ENCODE measurements around the gene TNC. TPM values are rescaled to one million over a fixed set of nuclear protein-coding genes. Genes with fewer than 3 reads are reported as not detected.

Gene TNC
- total and polyA plus RNA-seq, 2 of the 4 experiments (the other 2 are of a cell fraction): 192 to 253 TPM

- peak; percentile 44; the same call in 1 of the 2 replicates for TF ChIP-seq MXI1 (IDR thresholded peaks at IDR 0.05; ENCODE audit: borderline replicate concordance, low read depth, low read length)
Measured at GRCh38 chr9:115118879-115119218, 892 bp upstream of the TNC start (continued).

GRCh38 chr9:115116421-115117284 lies 1.3 kb downstream of the TNC start:
- peak overlapping the region; percentile 53 for H2BK20ac ChIP-seq (ENCODE audit: low read depth, low read length)
- H4K20me1 ChIP-seq (ENCODE audit: insufficient read depth, low read length): peaks cover 2% of the 10 kb centered on the region; the same call in 1 of the 2 replicates
- H3K9ac ChIP-seq (ENCODE audit: low read depth, low read length): peak overlapping the region; percentile 95
- H3K23ac ChIP-seq (ENCODE audit: low read depth, low read length): peak overlapping the region; percentile 89
- H3K27me3 ChIP-seq (ENCODE audit: control insufficient read depth, insufficient read depth, low read length): no peaks in the 10 kb centered on the region; the same call in 1 of the 2 replicates
- H3K4ac ChIP-seq (ENCODE audit: low read depth, low read length): peak overlapping the region; percentile 85
- ChIA-PET CTCF (no interaction called here), POLR2A (ENCODE audit: unreplicated experiment) (interaction anchor here (0.7 kb wide), 1 partner anchor 188 kb away, joined by 3 read pairs; no protein-coding TSS in a partner anchor)
- peak overlapping the region; percentile 14 for H2AK5ac ChIP-seq (ENCODE audit: low read depth, low read length)
- peak overlapping the region; percentile 88 for H4K91ac ChIP-seq (ENCODE audit: insufficient read depth, low read depth, low read length)
- peak overlapping the region; percentile 67 for H3K56ac ChIP-seq (ENCODE audit: extremely low read depth, insufficient read depth, low read length)
- H4K8ac ChIP-seq (ENCODE audit: low read depth in 2 of 2, low read length in 2 of 2): peak overlapping the region; percentile 66 to 75
- peak overlapping the region; percentile 83 for H3K4me2 ChIP-seq (ENCODE audit: low read depth, low read length)
- TF ChIP-seq CEBPB (IDR thresholded peaks at IDR 0.05; ENCODE audit: low read depth, low read length) (no peak), NFE2L2 (IDR thresholded peaks at IDR 0.05; ENCODE audit: low read depth, low read length) (no peak), POLR2A (IDR thresholded peaks at IDR 0.05; ENCODE audit: low read depth, low read length) (peak; percentile 4), RCOR1 (IDR thresholded peaks at IDR 0.05; ENCODE audit: insufficient replicate concordance, low read length) (peak; percentile 55)
- H3K9me1 ChIP-seq (ENCODE audit: insufficient read depth, low read length): peaks cover 9% of the 10 kb centered on the region; the same call in 1 of the 2 replicates
- peak overlapping the region; percentile 95 for H3K14ac ChIP-seq (replicated peaks; ENCODE audit: low read depth, low read length)
- ATAC-seq (ENCODE audit: low read depth) (no peak), DNase-seq (no peak)
- intact Hi-C loops (cut with micrococcal nuclease): loop anchor here (1.0 to 5.0 kb wide), 2 partner anchors 41 to 251 kb away; no protein-coding TSS in a partner anchor
- peak overlapping the region; percentile 69 for H2AK9ac ChIP-seq (replicated peaks; ENCODE audit: low read depth, low read length, poor library complexity)
- TSS peak; percentile 58 for BruUV-seq (replicated peaks)
- dilution Hi-C loops (cut with HindIII; ENCODE audit: low sequenced_read_pairs, unreplicated experiment): no loop called here
- H2BK5ac ChIP-seq (ENCODE audit: low read depth, low read length, poor library complexity, severe bottlenecking): peak overlapping the region; percentile 91
- 7% methylated on average over 2 of the region's 8 CpGs; no CpG with 5 or more reads in 1 of the 2 experiments for WGBS, 2 experiments (ENCODE audit: extremely low coverage in 2 of 2, insufficient read length in 1 of 2)
- peaks cover 14% of the 10 kb centered on the region for H3K4me1 ChIP-seq (ENCODE audit: control insufficient read depth, insufficient read depth, low read length)
- peak overlapping the region; percentile 87 for H2BK15ac ChIP-seq (ENCODE audit: low read depth, low read length)
- peak overlapping the region; percentile 94 for H4K5ac ChIP-seq (ENCODE audit: low read depth, low read length)
- peaks cover 44 to 47% of the 10 kb centered on the region in 2 experiments for H3K79me1 ChIP-seq (ENCODE audit: low read depth in 1 of 2, low read length in 2 of 2)
- H3K4me3 ChIP-seq (ENCODE audit: insufficient read depth, low read depth, low read length): peak overlapping the region; percentile 84
- in situ Hi-C loops (cut with MboI; ENCODE audit: low sequenced_read_pairs): loop anchor here (10.0 kb wide), 1 partner anchor 408 kb away; no protein-coding TSS in a partner anchor
- H3K27ac ChIP-seq (ENCODE audit: insufficient read depth, low read length): peak overlapping the region; percentile 91
- H3K9me3 ChIP-seq (ENCODE audit: control insufficient read depth, insufficient read depth, low read length): no peaks in the 10 kb centered on the region
- peak overlapping the region; percentile 66 for H2AFZ ChIP-seq (replicated peaks; ENCODE audit: low read length, poor library complexity)
- peak overlapping the region; percentile 96 for H3K18ac ChIP-seq (ENCODE audit: low read depth, low read length)
- peaks cover 19% of the 10 kb centered on the region for H3K36me3 ChIP-seq (ENCODE audit: control insufficient read depth, insufficient read depth, low read length)
- H2BK120ac ChIP-seq (ENCODE audit: low read depth, low read length): peak overlapping the region; percentile 78

Measured in IMR-90 (cell line).